Peyer's patch (tissue), 4 donors: ENCODE data around the gene HABP4. TPM values are rescaled to one million over a fixed set of nuclear protein-coding genes. Genes with fewer than 3 reads are reported as not detected.

Source experiments
- DNase-seq, 3 donors: peaks; one replicate each; pipeline ENCODE4 v3.0.0-alpha.2; 2017 to 2019
- H3K27ac ChIP-seq, 4 donors: fragments of 200-600 bp; sonication (generic); one replicate each; pipeline ENCODE4 v1.5.1; 2016 to 2019
- H3K27me3 ChIP-seq, 2 donors: fragments of 200-600 bp; sonication (generic); one replicate each; pipeline ENCODE4 v1.5.1; 2019
- H3K36me3 ChIP-seq, 3 donors: fragments of 200-600 bp; sonication (generic); one replicate each; pipeline ENCODE4 v1.5.1; 2016 to 2019
- H3K4me1 ChIP-seq, 4 donors: fragments of 200-600 bp; sonication (generic); one replicate each; pipeline ENCODE4 v1.5.1; 2016 to 2019
- H3K4me3 ChIP-seq, 4 donors: fragments of 200-600 bp; sonication (generic); 1 replicate in 3 of 4; 2 replicates in 1 of 4; pipeline ENCODE4 v1.5.1; 2016 to 2019; ENCODE audit warnings: mild to moderate bottlenecking in 1 of 4
- H3K9me3 ChIP-seq, 4 donors: fragments of 200-600 bp; sonication (generic); one replicate each; pipeline ENCODE4 v1.5.1; 2016 to 2019; ENCODE audit warnings: mild to moderate bottlenecking in 1 of 4
- CTCF ChIP-seq, 6 experiments: fragments of 450-650 bp in 4 of 6; fragments of 200-600 bp in 2 of 6; sonication (generic) in 1 of 6; IDR thresholded peaks; one replicate each; pipeline ENCODE4 v1.5.1; 2017 to 2019; ENCODE audit warnings: antibody characterized with exemption in 6 of 6, mild to moderate bottlenecking in 3 of 6, moderate library complexity in 1 of 6
- POLR2A ChIP-seq, 2 donors: fragments of 450-650 bp; IDR thresholded peaks; one replicate each; pipeline ENCODE4 v1.5.1; 2017; ENCODE audit warnings: antibody characterized with exemption in 2 of 2, mild to moderate bottlenecking in 2 of 2, moderate library complexity in 2 of 2
- total RNA-seq, 4 donors: library from RNA; depleted of rRNA; stranded (reverse); fragments of >200 nt; gene quantifications; one replicate each; pipeline ENCODE4 v1.1.0, GENCODE V29; 2016

Gene HABP4
- total RNA-seq, 4 donors from 2014 or later, result 3.2 to 19.8 (median 5.1) TPM

GRCh38 chr9:96515621-96516470, 65.9 kb downstream of the HABP4 start:
- no peak for DNase-seq
- Histone ChIP-seq H3K4me1 (no peaks in the 10 kb centered on the region), H3K4me3 (no peak overlapping the region), H3K27ac (peak overlapping the region in 1 of 4 donors; percentile 26), H3K36me3 (peaks cover 0 to 9% (median 0%) of the 10 kb centered on the region in 3 donors), H3K9me3 (no peaks in the 10 kb centered on the region), H3K27me3 (no peaks in the 10 kb centered on the region)
- TF ChIP-seq CTCF (IDR thresholded peaks at IDR 0.05), result no peak
- TF ChIP-seq POLR2A (IDR thresholded peaks at IDR 0.05), result no peak

GRCh38 chr9:96519095-96519494, 69.1 kb downstream of the HABP4 start:
- H3K36me3 ChIP-seq, result peaks cover 0 to 11% (median 0%) of the 10 kb centered on the region in 3 donors
- no peak for DNase-seq
- TF ChIP-seq CTCF (IDR thresholded peaks at IDR 0.05), result no peak
- no peak for TF ChIP-seq POLR2A (IDR thresholded peaks at IDR 0.05)
- no peaks in the 10 kb centered on the region for H3K9me3 ChIP-seq
- no peaks in the 10 kb centered on the region for H3K4me1 ChIP-seq
- H3K27ac ChIP-seq, result no peak overlapping the region
- no peaks in the 10 kb centered on the region for H3K27me3 ChIP-seq
- H3K4me3 ChIP-seq, result no peak overlapping the region

GRCh38 chr9:96519787-96520186, 69.8 kb downstream of the HABP4 start:
- DNase-seq, result no peak
- Histone ChIP-seq H3K27me3 (no peaks in the 10 kb centered on the region), H3K9me3 (no peaks in the 10 kb centered on the region), H3K4me1 (no peaks in the 10 kb centered on the region), H3K27ac (no peak overlapping the region), H3K36me3 (peaks cover 0 to 13% (median 0%) of the 10 kb centered on the region in 3 donors), H3K4me3 (no peak overlapping the region)
- TF ChIP-seq POLR2A (IDR thresholded peaks at IDR 0.05), result no peak
- no peak for TF ChIP-seq CTCF (IDR thresholded peaks at IDR 0.05)

- Histone ChIP-seq H3K27ac (no peak overlapping the region), H3K36me3 (peaks cover 0 to 13% (median 0%) of the 10 kb centered on the region in 3 donors), H3K27me3 (no peaks in the 10 kb centered on the region), H3K9me3 (no peaks in the 10 kb centered on the region), H3K4me3 (no peak overlapping the region), H3K4me1 (no peaks in the 10 kb centered on the region)
- no peak for TF ChIP-seq CTCF (IDR thresholded peaks at IDR 0.05)
- TF ChIP-seq POLR2A (IDR thresholded peaks at IDR 0.05), result no peak
- DNase-seq, result no peak
Measured at GRCh38 chr9:96522366-96522765, 72.4 kb downstream of the HABP4 start.

- Histone ChIP-seq H3K4me3 (no peak overlapping the region), H3K36me3 (peaks cover 0 to 13% (median 0%) of the 10 kb centered on the region in 3 donors), H3K4me1 (no peaks in the 10 kb centered on the region), H3K27me3 (no peaks in the 10 kb centered on the region), H3K9me3 (no peaks in the 10 kb centered on the region), H3K27ac (no peak overlapping the region)
- TF ChIP-seq CTCF (IDR thresholded peaks at IDR 0.05), result no peak
- no peak for TF ChIP-seq POLR2A (IDR thresholded peaks at IDR 0.05)
- DNase-seq, result no peak
Measured at GRCh38 chr9:96523374-96523773, 73.4 kb downstream of the HABP4 start.
